HUES6 (cell line): ENCODE results near the gene GTPBP10.

ENCODE experiments used
- H3K27ac ChIP-seq: 2 replicates; pipeline ENCODE4 v1.7.0; 2013; ENCODE audit warnings: low read depth, mild to moderate bottlenecking, low read length, inconsistent platforms
- H3K27me3 ChIP-seq: 2 replicates; pipeline ENCODE4 v1.6.1; 2013; ENCODE audit warnings: low read length; ENCODE audit not compliant: control insufficient read depth, insufficient read depth
- H3K36me3 ChIP-seq: 2 replicates; pipeline ENCODE4 v1.6.1; 2013; ENCODE audit warnings: low read length; ENCODE audit not compliant: control insufficient read depth, insufficient read depth
- H3K4me1 ChIP-seq: 2 replicates; pipeline ENCODE4 v1.6.1; 2013; ENCODE audit warnings: low read length; ENCODE audit not compliant: control insufficient read depth, insufficient read depth
- H3K4me3 ChIP-seq: 2 replicates; pipeline ENCODE4 v1.5.1; 2013; ENCODE audit warnings: low read depth, low read length
- H3K9ac ChIP-seq: one replicate; pipeline ENCODE4 v1.6.1; 2013; ENCODE audit warnings: mild to moderate bottlenecking, low read length
- H3K9me3 ChIP-seq: 2 replicates; pipeline ENCODE4 v1.6.1; 2013; ENCODE audit warnings: low read depth, low read length; ENCODE audit not compliant: control insufficient read depth, insufficient read depth

Gene GTPBP10

GRCh38 chr7:90346336-90347125 is at the start of gene GTPBP10:
Gene GTPBP10 (plus strand): TSS chr7:90346716. CDS start chr7:90346742, 26 bp downstream.
- Histone ChIP-seq H3K9ac (peak within 1 kb of the TSS; percentile 93), H3K4me1 (no peaks in the 10 kb centered on the region), H3K4me3 (peak within 1 kb of the TSS; percentile 96), H3K27me3 (no peaks in the 10 kb centered on the region), H3K9me3 (no peaks in the 10 kb centered on the region), H3K27ac (peak within 1 kb of the TSS; percentile 49; the same call in 1 of the 2 replicates), H3K36me3 (no peaks in the 10 kb centered on the region)

GRCh38 chr7:90298145-90299038 is 48.1 kb upstream of the GTPBP10 start:
- Histone ChIP-seq H3K9ac (no peak overlapping the region), H3K27me3 (no peaks in the 10 kb centered on the region), H3K36me3 (no peaks in the 10 kb centered on the region), H3K4me3 (no peak overlapping the region), H3K27ac (no peak overlapping the region), H3K4me1 (0 out of 2 replicates have a peak, but pooled peaks cover 3% of the 10 kb centered on the region), H3K9me3 (peaks cover 7% of the 10 kb centered on the region)

GRCh38 chr7:90303241-90303640 is 43.3 kb upstream of the GTPBP10 start:
- Histone ChIP-seq H3K36me3 (no peaks in the 10 kb centered on the region), H3K4me1 (no peaks in the 10 kb centered on the region), H3K27ac (no peak overlapping the region), H3K4me3 (no peak overlapping the region), H3K9ac (no peak overlapping the region), H3K27me3 (no peaks in the 10 kb centered on the region), H3K9me3 (no peaks in the 10 kb centered on the region)

- Histone ChIP-seq H3K27ac (no peak overlapping the region), H3K9me3 (no peaks in the 10 kb centered on the region), H3K27me3 (no peaks in the 10 kb centered on the region), H3K9ac (no peak overlapping the region), H3K4me3 (no peak overlapping the region), H3K36me3 (no peaks in the 10 kb centered on the region), H3K4me1 (no peaks in the 10 kb centered on the region)
These were observed 36.6 kb upstream of the GTPBP10 start for GRCh38 chr7:90309872-90310271.

GRCh38 chr7:90311175-90311574 is 35.3 kb upstream of the GTPBP10 start:
- H3K9me3 ChIP-seq: no peaks in the 10 kb centered on the region
- no peak overlapping the region for H3K4me3 ChIP-seq
- no peaks in the 10 kb centered on the region for H3K27me3 ChIP-seq
- H3K36me3 ChIP-seq: no peaks in the 10 kb centered on the region
- H3K27ac ChIP-seq: no peak overlapping the region
- no peaks in the 10 kb centered on the region for H3K4me1 ChIP-seq
- H3K9ac ChIP-seq: no peak overlapping the region

- Histone ChIP-seq H3K36me3 (no peaks in the 10 kb centered on the region), H3K4me3 (no peak overlapping the region), H3K9me3 (no peaks in the 10 kb centered on the region), H3K9ac (no peak overlapping the region), H3K27ac (no peak overlapping the region), H3K27me3 (peaks cover 3% of the 10 kb centered on the region; the same call in 1 of the 2 replicates), H3K4me1 (no peaks in the 10 kb centered on the region)
These were observed 33.8 kb upstream of the GTPBP10 start for GRCh38 chr7:90312745-90313144.

GRCh38 chr7:90313907-90314306 is 32.6 kb upstream of the GTPBP10 start:
- Histone ChIP-seq H3K27me3 (peaks cover 10% of the 10 kb centered on the region), H3K9ac (no peak overlapping the region), H3K27ac (no peak overlapping the region), H3K36me3 (no peaks in the 10 kb centered on the region), H3K4me3 (no peak overlapping the region), H3K9me3 (no peaks in the 10 kb centered on the region), H3K4me1 (no peaks in the 10 kb centered on the region)

- no peaks in the 10 kb centered on the region for H3K9me3 ChIP-seq
- 0 out of 2 replicates have a peak, but pooled peaks cover 8% of the 10 kb centered on the region for H3K4me1 ChIP-seq
- no peak overlapping the region for H3K9ac ChIP-seq
- H3K36me3 ChIP-seq: no peaks in the 10 kb centered on the region
- H3K27me3 ChIP-seq: peaks cover 60% of the 10 kb centered on the region
- no peak overlapping the region for H3K4me3 ChIP-seq
- no peak overlapping the region for H3K27ac ChIP-seq
These were observed 26.5 kb upstream of the GTPBP10 start for GRCh38 chr7:90320014-90320413.

- Histone ChIP-seq H3K4me1 (0 out of 2 replicates have a peak, but pooled peaks cover 8% of the 10 kb centered on the region), H3K27ac (no peak overlapping the region), H3K27me3 (peaks cover 60% of the 10 kb centered on the region), H3K9me3 (no peaks in the 10 kb centered on the region), H3K36me3 (no peaks in the 10 kb centered on the region), H3K9ac (no peak overlapping the region), H3K4me3 (peak overlapping the region; percentile 73)
These were observed 26.1 kb upstream of the GTPBP10 start for GRCh38 chr7:90320418-90320800.

- peak within 1 kb of the TSS; percentile 50 for H3K9ac ChIP-seq
- H3K27me3 ChIP-seq: peaks cover 60% of the 10 kb centered on the region
- peak within 1 kb of the TSS; percentile 73 for H3K4me3 ChIP-seq
These were observed 25.6 kb upstream of the GTPBP10 start, which contains the start of gene FAM237B for GRCh38 chr7:90320801-90321494. Gene FAM237B (minus strand): TSS chr7:90321304. CDS start chr7:90319748, 1,556 bp downstream.

More at GRCh38 chr7:90320801-90321494, 25.6 kb upstream of the GTPBP10 start, which contains the start of gene FAM237B:
- Histone ChIP-seq H3K36me3 (no peaks in the 10 kb centered on the region), H3K9me3 (no peaks in the 10 kb centered on the region), H3K4me1 (0 out of 2 replicates have a peak, but pooled peaks cover 8% of the 10 kb centered on the region), H3K27ac (no peak within 1 kb of the TSS)
